SKM-1 treated with dmso at 0.1 percent for 144 hours (cell line): ENCODE results near the gene TRMO.

Experiments
- DNase-seq: peaks from one replicate; lab custom pipeline; 2025; ENCODE audit not compliant: unreplicated experiment; lab: John Stamatoyannopoulos, UW

Gene TRMO

GRCh38 chr9:97904725-97905124, 17.6 kb downstream of the TRMO start:
- DNase-seq = no peak

DNA sequence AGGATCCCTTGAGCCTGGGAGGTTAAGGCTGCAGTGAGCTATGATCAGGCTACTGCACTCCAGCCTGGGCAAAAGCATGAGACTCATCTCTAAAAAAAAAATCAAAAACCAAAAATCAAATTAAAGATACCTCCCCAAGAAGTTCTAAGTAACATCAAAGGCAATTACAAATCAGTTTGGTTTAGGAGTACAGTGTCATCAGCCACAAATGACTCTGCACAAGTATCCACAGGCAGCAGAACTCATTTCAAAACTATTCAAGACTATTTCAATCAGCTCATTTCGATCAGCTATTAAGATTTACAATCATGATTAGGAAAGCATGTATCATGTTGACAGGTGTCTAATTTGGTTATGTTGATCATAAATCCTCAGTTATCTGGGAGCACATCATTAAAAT, 19.1 kb downstream of the TRMO start:
- DNase-seq = no peak

- no peak for DNase-seq
These were observed 21.3 kb downstream of the TRMO start for GRCh38 chr9:97900738-97901565.

GRCh38 chr9:97900103-97900737, 22.1 kb downstream of the TRMO start:
- DNase-seq = no peak

GRCh38 chr9:97895695-97896332, 26.5 kb downstream of the TRMO start:
- DNase-seq = no peak

DNA sequence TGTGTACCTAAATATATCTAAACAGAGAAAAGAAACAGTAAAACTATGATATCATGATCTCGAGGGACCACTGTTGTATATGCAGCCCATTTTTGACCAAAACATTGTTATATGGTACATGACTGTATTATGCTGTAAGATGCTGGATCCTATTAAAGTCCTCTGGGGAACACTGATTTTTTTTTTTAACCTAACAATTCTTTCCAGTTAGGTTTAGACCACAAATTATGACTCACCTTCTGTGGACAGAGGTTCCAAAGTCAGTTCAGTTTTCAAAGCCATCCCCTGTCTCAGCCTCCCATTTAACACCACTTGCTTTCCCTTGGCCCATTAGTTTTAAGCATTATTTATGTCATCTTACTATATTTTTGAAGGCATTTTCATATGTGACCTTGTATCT, 27.1 kb downstream of the TRMO start:
- DNase-seq = no peak

DNA sequence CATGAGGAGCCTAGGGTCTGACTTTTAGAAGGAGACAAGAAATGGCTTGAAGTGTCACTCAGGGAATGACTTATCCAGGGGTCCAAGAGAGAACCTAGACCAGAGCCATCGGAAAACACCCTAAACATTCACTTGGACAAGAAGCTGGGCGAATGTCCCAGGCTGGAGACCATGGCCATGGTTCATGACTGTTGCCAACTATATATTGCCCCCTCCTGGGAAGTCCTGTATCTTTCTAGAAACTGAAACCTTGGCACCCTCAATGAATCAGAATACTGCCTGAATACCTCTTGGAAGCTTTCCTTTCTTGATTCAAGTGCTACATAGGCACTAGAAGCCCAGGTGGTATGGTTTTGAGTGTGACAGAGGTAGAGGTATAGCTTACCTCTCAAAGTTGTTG, 29.9 kb downstream of the TRMO start:
- no peak for DNase-seq

- no peak for DNase-seq
These were observed 30.6 kb downstream of the TRMO start for GRCh38 chr9:97891736-97892135.

DNA sequence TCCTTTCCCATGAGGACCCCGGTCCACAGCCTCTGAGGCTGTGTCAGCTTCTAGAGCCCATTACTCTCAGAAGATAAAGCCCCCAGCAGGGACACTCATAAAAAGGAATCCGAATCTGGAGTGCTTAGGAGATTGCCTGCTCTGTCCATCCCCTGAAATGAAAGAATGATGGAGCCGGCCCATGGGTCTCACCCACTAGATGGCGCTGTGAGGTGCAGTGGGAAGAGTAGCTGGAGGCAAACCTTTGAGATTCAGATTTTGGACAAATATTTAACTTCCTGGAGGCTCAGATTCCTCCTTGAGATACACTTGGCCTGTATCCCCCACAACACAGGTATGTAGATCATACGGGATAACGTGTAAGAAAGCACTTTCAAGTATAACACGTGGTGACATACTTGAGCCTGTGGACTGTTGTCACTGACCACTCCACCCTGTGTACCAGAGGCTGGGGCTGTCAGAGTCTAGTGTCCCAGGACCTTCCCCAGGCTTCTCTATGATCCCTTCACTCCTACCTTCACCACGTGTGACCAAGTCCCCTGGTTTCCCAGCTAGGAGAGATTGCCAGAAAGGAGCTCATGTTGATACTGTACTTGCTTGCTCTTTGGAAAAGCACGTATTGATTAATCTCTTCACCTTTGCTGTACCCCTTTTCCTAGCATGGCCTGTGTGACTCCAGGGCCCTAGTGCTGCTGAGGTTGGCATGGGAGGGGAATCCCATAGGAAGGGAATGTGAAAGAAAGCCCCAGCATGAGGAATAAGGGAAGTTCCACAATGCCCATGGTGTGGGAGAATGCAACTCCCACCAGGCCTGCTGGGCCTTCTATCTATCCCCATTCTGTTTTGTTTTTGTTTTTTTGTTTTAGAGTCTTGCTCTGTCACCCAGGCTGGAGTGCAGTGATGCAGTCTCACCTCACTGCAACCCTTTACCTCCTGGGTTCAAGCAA, 32.1 kb downstream of the TRMO start:
- DNase-seq = no peak

- DNase-seq = no peak
These were observed 42.0 kb downstream of the TRMO start for GRCh38 chr9:97880336-97880735.

DNA sequence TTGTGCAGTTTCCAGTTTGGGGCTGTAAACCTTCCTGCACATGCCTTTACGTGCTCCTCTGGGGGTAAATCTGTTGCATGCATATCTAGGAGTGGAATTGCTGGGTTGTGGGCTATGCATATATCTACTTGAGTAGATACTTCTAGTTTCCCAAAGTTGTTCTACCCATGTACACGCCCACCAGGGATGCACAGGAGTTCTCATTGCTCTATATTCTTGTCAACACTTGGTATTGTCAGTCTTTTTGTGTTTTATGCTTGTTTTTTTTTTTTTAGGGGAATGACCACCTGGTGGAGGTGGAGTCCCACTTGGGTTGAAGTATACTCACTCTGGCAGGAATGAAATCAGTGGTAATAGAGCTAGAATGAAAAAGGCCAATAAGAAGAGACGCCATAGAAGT, 46.2 kb downstream of the TRMO start:
- DNase-seq = no peak

DNA sequence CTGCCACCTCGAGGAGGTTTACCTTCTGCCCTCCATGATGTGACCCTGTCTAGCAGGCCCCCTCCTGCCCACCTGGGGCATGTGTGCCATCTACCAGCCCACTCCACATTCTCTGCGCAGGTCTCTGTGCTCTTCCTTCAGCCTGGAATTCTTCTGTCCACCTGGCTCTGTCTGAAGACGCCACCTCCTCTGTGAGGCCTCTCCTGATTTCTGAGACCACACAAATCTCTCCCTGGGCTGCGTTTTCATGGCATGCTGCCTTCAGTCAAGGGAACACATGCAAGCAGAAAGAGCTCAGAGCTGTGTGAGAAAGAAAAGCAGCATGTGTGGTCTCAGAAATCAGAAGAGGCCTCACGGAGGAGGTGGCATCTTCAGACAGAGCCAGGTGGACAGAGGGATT, 47.2 kb downstream of the TRMO start:
- no peak for DNase-seq

GRCh38 chr9:97874624-97875023, 47.7 kb downstream of the TRMO start:
- DNase-seq = no peak

- no peak for DNase-seq
These were observed 48.4 kb downstream of the TRMO start for GRCh38 chr9:97873882-97874281.

DNA sequence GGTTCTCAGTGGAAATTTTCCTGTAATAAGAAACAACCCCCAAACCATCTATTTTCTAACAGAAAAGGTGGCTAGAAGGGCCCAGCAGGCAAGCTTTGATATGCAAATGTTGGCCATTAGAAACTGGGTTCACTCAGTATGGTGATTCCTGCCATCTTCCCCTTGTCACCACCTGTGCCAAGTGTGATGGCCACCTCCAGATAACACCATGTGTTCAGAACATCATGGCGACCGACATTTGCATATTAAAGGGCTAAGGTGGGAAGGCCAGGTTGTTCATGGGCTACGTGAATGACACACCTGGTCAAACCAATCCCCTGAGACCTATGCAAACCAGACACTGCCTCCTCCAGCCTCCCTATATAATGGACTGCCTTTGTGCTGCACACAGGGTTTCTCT, 48.9 kb downstream of the TRMO start:
- no peak for DNase-seq

- DNase-seq = no peak
These were observed 53.4 kb downstream of the TRMO start for GRCh38 chr9:97868859-97869258.

DNA sequence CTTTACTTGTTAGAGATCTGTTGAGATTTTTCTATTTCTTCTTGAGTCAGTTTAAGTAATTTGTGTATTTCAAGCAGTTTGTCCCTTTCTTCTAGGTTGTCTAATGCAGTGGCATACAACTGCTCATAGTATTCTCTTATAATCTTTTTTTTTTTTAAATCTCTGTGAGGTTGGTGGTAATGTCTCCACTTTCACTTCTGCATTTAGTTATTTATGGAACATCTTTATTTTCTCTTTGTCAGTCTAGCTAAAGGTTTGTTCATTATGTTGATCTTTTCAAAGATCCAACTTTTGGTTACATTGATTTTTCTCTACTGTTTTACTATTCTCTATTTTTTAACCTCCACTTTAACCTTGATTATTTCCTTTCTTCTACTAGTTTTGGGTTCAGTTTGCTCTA, 55.5 kb downstream of the TRMO start:
- no peak for DNase-seq

- DNase-seq = no peak
These were observed 56.0 kb downstream of the TRMO start for GRCh38 chr9:97866300-97866699.

GRCh38 chr9:97864396-97864795, 57.9 kb downstream of the TRMO start:
- no peak for DNase-seq

- no peak for DNase-seq
These were observed 59.0 kb downstream of the TRMO start for GRCh38 chr9:97863314-97863713.

GRCh38 chr9:97861148-97861475, 61.2 kb downstream of the TRMO start:
- no peak for DNase-seq
